HuH-7 (cell line): ENCODE measurements around the gene ZFP36L1.

Source experiments
- DNase-seq: peaks from one replicate; pipeline ENCODE4 v3.0.0; 2011; ENCODE audit warnings: low spot score

The ZFP36L1 gene

DNA sequence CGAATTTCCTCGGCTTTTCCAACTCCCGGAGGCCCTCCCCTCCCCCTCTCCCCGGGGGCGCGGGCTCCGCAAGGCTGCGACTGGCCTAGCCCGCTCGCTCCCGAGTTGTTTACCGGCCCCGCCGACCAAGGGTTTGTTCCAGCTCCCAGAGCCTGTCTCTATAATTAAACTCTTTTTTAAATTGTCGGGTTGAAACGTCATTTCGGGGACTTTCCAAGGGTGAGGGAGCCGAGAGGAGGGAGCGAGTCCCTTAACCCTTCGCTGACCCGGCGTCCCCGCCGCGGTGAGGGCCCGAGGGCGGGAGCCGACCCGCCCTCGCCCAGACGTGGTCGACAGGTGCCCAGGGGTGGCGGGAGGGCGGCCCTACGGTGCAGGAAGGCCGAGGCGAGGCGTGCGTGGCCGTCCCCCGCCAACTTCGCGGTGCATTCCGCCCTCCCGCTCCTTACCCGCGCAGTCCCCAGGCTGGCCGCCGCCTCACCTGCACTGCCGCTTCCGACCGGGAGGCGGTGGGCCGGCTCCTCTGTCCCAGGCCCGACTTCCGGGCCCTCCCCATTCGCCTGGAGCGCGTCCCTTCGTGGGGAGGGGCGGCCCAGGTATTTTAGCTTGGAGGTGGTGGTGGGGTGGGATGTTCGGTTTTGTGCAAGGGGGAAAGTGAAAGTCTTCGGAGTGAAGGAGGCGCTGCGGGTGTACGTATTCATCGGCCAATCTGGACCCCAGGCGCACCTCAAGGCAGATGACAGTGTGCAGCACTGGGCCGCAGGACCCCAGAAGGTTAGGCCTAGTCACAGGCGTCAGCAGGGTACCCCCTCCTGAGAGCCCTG lies 2.9 kb upstream of the ZFP36L1 start:
- peak; percentile 75 for DNase-seq

DNA sequence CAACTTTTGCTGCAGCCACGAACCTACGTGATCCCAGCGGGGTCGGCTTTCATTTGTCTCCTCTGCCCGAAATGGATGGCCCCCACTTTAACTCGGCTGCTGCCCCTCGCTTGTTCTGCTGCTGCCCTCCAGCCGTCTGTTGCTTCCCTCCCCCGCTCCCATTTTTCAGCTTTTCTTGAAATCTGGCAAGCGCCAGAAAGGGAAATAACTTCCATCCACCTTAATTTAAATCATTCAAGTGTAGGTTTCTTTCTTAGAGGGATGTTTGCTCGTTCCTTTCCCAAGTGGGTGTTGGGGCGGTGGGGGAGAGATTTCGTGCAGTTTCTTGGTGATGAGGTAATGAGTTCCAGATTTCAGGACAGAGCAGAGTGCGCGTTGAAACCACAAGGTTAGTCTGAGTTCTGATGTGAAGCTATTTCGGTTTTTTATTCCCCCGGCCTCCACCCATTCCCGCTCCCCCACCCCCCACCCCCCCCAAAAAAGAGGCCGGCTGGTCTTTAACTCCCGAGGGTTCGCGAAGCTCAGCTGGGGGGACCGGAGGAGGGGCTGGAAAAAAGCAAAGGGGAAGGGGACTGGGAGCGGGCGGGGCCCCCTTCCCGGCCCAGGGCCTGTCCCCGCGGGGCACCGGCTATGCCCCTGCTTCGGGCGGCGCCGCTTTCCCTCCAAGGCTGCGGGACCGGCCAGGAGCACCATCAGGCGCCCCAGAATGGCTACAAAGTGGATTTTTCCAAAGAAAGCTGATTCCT lies 2.2 kb upstream of the ZFP36L1 start:
- no peak for DNase-seq

DNA sequence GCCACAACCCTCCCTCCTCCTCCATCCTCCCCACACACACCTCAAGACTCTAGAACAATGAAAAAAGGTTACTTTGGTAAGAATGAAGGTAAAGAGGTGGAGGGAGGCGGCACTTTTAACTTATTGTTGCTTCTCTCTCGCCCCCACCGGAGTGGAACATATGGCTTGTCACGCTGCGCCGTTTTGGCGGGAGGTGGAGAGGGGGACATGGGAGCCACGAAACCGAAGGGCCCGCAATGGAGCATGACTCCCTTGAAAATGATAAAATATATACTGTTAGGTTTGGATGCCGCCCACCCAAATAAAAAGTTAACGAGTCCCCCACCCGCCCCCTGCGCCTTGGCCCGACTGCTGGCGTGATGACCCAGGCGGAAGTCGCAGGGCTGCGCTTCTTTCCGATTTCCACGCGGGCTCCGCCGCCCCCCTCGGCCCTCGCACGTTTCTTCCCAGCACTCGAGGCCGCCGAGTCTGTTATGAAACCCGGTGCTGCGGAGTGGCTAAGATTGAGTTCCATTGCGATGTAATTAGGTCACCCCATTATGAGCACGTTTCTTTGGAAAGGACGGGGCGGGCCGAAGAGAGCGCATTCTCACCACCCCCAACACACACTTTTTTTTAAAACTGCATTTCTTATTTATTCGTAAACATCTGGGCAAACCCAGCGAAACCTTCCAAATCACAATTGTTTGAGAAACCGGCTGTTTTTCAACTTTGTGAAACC lies 1.4 kb upstream of the ZFP36L1 start:
- DNase-seq = no peak

DNA sequence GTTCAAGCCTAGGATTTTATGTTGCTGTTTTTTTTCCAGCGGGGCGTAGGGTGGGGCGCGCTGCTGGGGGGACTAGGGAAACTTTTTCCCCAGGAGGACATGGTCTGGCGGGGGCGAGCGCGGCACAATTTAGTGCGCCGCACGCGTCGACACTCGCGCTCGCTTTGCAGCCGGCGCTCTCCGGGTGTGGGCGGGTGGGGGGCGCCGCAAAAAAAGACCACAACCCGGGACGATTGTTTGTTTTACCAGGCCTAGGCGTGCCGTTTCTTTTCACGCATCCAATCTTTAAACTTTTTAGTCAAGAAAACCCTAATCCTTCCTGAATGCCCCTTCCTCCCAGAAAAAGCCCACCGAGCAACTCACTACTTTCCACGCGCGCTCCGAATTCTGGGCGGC lies 865 bp upstream of the ZFP36L1 start:
- DNase-seq = no peak

- DNase-seq = no peak
These were observed 239 bp downstream of the ZFP36L1 start for GRCh38 chr14:68792678-68792978.

DNA sequence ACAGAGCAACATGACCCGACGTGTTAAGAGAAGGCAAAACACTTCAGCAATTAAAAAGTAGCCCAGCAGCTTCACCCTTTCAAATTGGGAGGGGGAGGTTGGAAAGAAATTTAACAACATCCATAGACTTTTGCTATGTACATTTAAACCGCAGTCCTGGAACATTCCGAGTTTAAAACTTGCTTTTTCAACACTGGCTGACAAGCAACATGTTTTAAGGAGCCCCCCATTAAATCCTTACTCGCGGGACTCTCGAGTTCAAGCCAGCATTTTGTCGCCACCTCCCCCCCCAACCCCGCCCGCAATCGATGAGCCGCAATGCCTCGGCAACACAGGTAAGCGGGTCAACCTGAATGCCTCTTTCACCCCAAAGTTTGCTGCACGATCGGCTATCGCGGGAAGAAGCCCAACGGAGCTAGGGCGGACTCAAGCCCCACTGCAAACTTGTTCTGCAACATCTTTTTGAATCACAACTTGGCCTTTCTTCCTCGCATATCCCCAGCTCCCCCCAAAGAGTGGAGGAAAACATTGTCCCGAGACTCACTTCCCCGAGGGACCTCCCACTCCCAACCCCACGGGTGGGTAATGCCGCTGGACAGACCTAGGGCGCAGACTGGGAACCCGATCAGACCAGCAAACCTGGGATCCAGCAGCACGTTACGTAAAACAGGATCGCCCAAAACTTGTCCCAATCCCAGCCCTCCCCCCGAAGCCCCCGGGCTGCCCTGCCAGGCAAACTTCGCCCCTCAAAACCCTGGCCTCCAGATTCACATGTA lies 777 bp downstream of the ZFP36L1 start:
- no peak for DNase-seq

DNA sequence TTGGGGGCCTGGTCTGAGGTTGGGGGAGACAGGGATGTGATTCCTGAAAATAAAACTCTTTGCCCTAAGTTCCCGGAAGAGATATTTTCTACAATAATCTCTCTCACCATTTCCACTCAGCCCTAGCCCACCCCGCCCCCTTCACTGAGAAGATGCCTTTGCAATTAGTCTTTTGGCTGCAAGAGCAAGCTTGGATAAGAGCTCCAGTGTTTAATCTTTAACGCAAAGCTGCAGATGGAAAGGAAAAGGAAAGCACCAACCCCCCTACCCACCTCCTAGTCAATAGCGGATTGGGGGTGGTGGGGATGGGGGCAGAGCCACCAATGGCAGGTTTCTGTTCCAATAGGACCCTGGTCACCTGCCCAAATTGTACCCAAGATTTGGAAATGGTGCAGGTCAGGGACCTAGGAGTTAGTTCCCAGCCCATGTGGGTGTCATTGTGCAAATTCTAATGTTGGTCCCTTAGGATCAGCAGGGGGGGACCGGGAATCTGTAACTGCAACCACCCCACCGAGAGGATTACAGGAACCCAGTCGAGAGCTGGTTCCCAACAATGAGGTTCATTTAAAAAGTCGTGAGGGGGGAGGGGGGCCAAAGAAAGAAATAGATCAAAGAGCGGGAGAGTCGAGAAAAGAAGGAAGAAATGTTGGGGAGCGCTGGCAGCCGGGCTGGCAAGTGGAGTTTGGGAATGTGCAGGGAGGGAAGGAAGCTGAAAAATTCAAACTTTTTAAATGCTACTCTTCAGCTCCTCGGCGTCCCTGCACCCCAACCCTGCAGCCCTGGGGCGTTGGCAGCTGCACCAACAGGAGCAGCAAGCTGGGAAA lies 1.6 kb downstream of the ZFP36L1 start:
- no peak for DNase-seq

DNA sequence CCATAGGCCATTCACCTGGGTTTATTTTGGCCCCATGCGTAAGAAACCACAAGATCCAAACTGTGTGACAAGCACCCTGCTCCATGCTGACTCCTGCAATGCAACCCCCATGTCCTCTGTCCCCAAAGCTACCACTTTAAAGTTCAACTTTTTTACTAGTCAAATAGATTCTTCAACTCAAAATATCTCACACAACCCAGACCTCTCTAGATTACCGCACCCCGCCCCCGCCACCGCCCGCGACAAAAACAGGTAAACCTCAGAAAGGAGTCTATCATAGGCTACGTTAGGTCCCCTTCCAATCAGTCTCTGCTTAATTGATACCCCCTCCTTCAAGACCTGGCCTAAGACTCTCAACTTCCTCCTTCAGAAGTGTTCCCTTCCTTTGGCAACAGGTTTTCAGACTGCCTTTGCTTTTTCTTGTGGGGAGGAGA lies 2.2 kb downstream of the ZFP36L1 start:
- DNase-seq = no peak

DNA sequence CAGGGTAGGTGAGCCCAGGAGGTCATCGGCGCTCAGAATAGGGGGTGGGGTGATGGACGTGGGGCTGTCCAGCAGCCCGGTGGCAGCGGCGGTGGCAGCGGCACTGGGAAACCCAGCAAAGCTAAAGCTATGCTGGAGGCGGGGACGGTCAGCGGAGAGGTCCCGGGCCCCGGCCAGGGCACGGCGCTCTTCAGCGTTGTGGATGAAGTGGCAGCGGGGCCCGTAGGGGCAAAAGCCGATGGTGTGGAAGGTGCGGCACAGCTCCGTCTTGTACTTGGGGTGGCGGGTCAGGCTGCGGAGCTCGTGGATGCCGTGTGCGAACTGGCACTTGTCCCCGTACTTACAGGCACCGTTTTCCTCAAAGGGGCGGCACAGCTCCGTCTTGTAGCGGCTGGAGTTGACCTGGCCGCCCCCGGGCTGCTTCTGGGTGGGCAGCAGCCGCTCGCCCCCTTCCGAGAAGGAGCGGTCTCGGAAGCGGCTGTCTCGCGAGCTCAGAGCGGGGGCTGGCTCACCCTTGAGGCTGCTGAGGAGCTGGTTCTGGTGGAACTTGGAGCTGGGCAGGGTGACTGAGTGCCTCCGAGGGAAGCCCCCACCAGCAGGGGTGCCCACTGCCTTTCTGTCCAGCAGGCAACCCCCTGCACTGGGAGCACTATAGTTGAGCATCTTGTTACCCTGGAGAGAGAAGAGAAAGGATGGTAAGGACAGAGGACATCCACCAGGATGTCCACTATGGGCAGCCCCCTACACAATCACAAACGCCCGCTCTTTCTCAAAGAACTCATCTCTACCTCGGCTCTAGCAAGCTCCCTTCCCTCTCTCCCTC lies 2.8 kb downstream of the ZFP36L1 start:
- no peak for DNase-seq

GRCh38 chr14:68788996-68789820 lies 3.7 kb downstream of the ZFP36L1 start:
- DNase-seq = peak; percentile 71

DNA sequence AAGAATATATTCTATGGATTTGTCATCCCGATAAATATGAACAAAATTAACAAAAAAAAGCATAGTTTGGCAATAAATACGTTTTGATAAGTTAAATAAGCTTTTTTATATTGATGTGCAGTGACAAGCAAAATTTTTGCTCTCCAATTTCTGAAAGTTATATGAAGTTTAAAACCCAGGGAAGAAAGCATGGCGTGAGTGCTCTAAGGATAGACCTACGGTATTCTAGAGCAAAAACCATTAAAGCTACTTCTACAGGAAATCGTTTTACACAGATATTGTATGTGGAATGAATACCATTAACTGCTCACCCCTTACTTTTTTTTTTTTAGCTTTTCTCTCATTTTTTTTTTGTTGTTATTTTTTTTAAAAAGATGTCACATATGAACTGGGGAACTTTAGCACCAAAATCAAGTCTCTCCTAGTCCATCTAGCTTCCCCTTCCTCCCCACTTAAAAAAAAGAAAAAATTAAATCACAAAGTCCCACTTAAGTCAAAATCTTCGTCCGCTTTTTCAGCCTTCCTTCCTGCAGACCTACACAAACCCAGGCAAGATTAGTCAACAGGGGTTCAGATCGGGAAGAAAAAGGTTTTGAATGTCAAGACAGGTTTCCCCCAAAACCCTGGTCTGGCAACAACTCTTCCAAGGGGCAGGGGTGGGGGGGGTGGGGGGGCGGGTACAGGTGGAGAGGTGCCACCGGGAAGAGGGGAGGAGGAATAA lies 4.4 kb downstream of the ZFP36L1 start:
- no peak for DNase-seq

DNA sequence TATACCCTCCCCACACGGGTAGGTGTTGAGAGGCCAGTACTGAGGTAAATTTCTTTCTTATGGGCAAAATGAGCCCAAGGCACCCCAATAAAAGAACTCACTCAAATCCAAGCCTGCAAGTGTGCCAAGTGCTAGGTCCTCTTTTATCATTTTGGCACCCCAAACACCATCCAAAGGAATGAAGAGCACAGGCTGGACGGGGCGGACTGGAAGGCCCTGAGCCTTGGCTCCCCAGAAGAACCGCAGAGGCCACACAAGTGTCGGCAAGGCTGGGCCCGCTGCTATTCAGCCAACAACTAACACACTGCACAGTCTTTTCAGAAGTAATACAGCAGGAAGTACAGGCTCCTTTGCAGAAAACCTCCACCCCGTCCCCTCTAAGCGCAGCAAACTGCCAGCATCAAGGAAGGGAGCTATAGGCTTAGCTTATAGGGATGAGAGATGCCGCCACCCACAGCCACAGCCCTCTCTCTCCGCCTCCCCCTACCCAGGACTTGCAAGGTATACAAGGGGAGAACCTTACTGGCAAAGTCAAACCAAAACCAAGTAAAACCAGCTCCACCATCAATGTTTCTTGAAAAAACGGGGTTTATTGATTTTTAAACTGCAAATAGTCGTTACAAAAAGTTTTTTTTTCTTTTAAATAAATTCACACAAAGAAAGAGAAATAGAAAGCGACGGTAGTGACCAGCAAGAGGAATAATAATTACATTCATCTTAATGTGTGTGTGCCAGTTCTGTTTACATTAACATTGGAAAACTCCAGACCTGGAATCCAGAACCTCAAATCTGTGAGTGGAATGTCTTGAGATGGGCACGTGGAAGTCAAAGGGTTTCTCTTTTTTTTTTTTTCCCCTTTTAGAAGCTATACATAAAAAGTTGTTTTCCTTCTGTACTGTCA lies 5.5 kb downstream of the ZFP36L1 start:
- DNase-seq = no peak

DNA sequence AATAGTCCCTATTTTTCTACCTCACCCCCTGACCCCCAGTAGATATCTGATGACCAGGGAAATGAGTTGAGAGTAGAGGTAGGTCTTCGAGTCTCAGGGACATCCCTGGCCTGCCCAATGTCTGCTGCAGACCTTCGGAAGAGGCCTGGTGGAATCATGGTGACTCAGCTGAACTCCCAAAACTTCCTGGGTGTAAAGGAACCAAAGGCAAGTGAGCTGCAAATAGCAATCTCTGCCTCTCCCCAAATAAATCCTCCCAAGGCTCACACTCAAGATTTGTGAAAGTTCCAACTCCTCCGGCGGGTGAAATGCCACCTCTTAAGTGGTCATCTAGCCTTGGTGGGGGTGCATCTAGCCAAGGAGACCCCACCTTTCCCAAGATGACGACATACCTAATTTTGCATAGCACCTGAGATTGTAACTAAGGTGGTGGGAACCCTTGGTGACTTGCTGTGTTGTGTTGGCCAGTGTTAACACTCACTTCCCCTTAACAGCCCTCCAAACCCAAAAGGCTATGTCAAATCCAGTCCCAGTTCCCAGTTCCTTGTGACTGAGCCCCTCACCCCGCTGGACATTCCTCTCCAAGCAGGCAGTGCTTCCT lies 6.3 kb downstream of the ZFP36L1 start:
- DNase-seq = no peak

DNA sequence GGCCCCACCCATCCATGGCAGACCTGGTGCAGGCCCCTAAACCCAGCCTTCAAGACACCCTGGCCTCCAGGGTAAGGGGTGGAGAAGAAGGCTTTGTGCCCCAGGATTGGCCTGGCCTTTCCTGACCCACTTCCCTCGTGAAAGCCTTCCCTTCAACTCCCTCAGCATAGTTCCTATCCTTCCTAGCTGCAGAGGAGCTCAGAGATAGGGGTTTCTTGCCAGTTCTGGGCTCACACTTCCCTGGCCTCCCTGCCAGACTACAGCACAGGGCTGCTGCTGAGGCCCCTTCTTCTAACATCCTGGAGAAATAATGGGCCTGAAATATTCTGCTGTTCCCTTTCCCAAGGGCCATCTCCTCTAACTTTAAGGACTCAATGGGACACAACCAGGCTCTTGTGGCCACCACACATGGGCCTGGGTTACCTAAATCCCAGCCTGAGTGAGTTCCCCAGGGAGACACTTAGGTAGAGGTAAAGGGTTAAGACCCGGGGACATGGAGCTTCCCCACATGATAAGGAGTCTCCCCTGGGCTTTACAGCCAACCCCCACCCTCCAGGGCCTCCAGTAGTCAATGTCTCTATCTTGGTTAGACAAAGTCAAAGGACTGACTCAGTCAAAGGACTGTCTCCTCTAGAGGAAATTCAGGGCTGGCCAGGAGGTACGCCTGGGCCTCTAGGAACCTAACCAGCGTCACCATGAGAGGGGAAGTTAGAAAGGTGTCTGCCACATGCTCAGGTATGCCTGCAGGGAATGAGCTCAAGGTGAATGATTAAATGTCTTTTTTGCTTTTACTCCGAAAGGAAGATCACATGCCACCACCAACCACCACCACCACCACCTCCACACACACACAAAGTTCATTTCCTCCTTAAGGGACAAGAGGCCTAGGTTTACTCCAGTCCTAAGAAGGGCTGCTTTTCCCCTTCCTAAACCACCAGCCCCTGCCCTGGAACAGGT lies 7.1 kb downstream of the ZFP36L1 start:
- no peak for DNase-seq

DNA sequence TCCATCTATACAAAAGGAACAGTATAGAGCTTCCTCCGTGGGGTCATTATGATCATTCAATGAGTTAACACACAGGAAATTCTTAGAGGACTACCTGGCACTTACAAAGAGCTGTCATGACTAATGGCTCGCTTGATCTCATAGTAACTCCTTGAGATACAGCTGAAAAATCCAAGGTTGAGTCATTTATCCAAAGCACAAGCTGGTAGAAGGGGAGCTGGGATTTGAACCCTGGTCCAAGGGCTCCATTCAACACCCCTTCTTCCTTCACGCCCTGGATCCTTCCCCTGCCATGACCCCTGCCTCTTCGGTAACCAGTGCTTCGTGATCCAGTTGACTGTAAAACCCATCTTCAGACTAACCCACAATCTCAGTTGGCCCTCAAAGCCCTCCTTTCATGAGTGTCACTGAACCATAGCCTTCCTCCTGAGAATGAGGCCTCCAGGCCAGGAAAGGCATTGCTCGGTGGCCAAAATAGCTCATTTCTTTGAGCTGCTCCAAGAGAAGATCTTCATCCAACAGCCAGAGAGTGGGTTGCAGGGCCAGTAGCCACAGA lies 7.8 kb downstream of the ZFP36L1 start:
- DNase-seq = no peak
